Stimulated activated naive B cell treated with anti-CD40 and anti-IgM and Interleukin-4, amounts not matched to agents 10 μg/mL and 1 μg/mL and 100 μg/mL, for 72 hours (primary cell): Measurements from ENCODE around the gene ODC1.
"Not testable (repeated sequence)": the region's sequence is repeated elsewhere in the genome, so short reads cannot be mapped to it uniquely, and the experiment has no call there.

Experiments
- ATAC-seq, 2 donors: fragments of 150-1000 bp; cut with Tn5 transposase; replicated peaks; 2 replicates each; pipeline ENCODE4 v1.10.0; 2021; ENCODE audit warnings: moderate library complexity in 1 of 2
- DNase-seq: peaks from one replicate; pipeline ENCODE4 v3.0.0; 2021
- H3K27ac Mint-ChIP-seq: one replicate; pipeline ENCODE4 v1.8.0; 2022; ENCODE audit warnings: mild to moderate bottlenecking, mixed read lengths
- H3K27me3 Mint-ChIP-seq, 2 donors: one replicate each; pipeline ENCODE4 v1.8.0; 2022; ENCODE audit warnings: mixed read lengths in 2 of 2
- H3K36me3 Mint-ChIP-seq, 2 donors: one replicate each; pipeline ENCODE4 v1.8.0; 2022; ENCODE audit warnings: mixed read lengths in 2 of 2, mild to moderate bottlenecking in 1 of 2
- H3K4me1 Mint-ChIP-seq, 2 donors: one replicate each; pipeline ENCODE4 v1.8.0; 2022; ENCODE audit warnings: mixed read lengths in 2 of 2, mild to moderate bottlenecking in 1 of 2
- H3K4me3 Mint-ChIP-seq, 2 donors: one replicate each; pipeline ENCODE4 v1.8.0; 2022; ENCODE audit warnings: mild to moderate bottlenecking in 2 of 2, mixed read lengths in 2 of 2, moderate library complexity in 1 of 2
- H3K9me3 Mint-ChIP-seq, 2 donors: one replicate each; pipeline ENCODE4 v1.8.0; 2022; ENCODE audit warnings: mixed read lengths in 2 of 2, mild to moderate bottlenecking in 1 of 2

ODC1 gene

GRCh38 chr2:10473121-10473756 lies 25.1 kb upstream of the ODC1 start:
- ATAC-seq: no peak
- no peak for DNase-seq
- no peaks in the 10 kb centered on the region for H3K27me3 Mint-ChIP-seq
- H3K27ac Mint-ChIP-seq: no peak overlapping the region
- no peaks in the 10 kb centered on the region for H3K9me3 Mint-ChIP-seq
- H3K4me3 Mint-ChIP-seq: no peak overlapping the region
- H3K4me1 Mint-ChIP-seq: peaks cover 6 to 11% of the 10 kb centered on the region in 2 donors
- no peaks in the 10 kb centered on the region for H3K36me3 Mint-ChIP-seq

DNA sequence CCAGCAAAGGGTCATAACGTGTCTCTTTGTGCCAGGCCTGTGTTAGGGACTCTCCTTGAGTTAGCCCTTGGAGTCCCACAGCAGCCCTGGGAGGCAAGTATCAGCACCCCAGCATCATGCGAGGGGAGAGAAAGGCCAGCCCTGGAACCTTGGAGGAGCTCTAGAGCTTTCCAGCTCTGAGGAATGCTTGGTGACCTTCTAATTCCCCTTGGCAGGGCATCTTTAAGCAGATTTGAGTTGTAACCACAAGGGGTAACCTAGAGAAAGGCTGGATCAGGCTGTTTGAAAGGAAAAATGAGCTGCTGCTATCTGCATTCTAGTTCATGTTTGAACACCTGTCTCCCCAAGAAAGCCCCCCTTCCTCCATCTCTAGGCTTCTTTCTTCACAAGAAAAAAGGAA lies 23.8 kb upstream of the ODC1 start:
- DNase-seq: no peak
- Mint-ChIP-seq H3K27ac (no peak overlapping the region), H3K36me3 (no peaks in the 10 kb centered on the region), H3K9me3 (no peaks in the 10 kb centered on the region), H3K27me3 (peaks cover 0 to 3% of the 10 kb centered on the region in 2 donors), H3K4me1 (peaks cover under 1 to 2% of the 10 kb centered on the region in 2 donors), H3K4me3 (no peak overlapping the region)
- no peak for ATAC-seq

DNA sequence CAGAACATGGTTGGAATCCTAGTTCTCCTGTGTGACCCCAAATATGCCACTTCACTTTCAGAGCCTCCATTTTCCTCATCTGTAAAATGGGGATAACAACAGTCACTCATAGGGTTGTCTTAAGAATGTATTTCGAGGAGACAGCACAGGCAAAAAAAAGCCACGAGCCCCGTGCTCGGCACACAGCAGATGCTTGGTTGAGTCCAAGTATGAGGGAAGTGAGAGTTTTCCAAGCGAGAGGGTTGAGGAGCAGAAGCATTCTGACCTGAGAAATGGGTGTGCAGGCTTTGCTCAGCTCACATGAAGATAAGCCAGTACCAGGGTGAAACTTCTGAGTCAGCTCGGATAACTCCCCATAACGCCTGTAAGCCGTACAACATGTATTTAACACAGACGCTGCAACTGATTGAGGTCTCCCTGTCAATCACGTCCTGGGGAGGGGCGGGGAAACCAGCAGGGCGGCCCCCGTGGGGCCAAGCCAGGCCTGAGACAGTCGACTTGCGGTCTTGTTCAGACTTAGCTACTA lies 23.0 kb upstream of the ODC1 start:
- H3K4me3 Mint-ChIP-seq: no peak overlapping the region

GRCh38 chr2:10469955-10470608 lies 22.0 kb upstream of the ODC1 start:
- H3K36me3 Mint-ChIP-seq: no peaks in the 10 kb centered on the region
- DNase-seq (no peak), ATAC-seq (no peak)
- H3K4me1 Mint-ChIP-seq: no peaks in the 10 kb centered on the region
- H3K4me3 Mint-ChIP-seq: no peak overlapping the region
- no peaks in the 10 kb centered on the region for H3K9me3 Mint-ChIP-seq
- H3K27ac Mint-ChIP-seq: no peak overlapping the region
- H3K27me3 Mint-ChIP-seq: peaks cover 0 to 5% of the 10 kb centered on the region in 2 donors

More for the DNA sequence above, 23.0 kb upstream of the ODC1 start:
- no peak for DNase-seq
- Mint-ChIP-seq H3K4me1 (no peaks in the 10 kb centered on the region), H3K9me3 (no peaks in the 10 kb centered on the region), H3K27me3 (peaks cover 0 to 5% of the 10 kb centered on the region in 2 donors), H3K36me3 (no peaks in the 10 kb centered on the region), H3K27ac (no peak overlapping the region)
- no peak for ATAC-seq

DNA sequence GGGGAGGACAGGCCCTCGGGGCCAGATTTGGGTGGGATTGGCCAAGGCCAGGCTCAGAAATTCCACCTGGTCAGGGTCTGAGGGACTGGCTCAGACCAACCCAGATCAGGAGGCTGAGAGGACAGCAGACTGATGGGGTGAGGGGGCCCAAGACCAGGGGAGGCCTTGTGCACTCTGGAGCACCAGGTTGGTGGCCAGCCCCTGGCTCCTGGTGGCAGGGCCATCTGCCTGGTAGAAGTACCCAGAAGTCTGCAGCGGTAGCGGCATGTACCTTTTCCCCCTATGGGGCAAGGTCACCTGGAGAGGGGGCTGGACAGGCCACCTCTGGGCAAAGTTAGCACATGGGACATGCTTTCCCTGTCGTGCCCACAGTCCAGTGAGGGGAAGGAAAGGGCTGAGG lies 21.2 kb upstream of the ODC1 start:
- Mint-ChIP-seq H3K27ac (no peak overlapping the region), H3K4me3 (no peak overlapping the region), H3K36me3 (no peaks in the 10 kb centered on the region), H3K9me3 (no peaks in the 10 kb centered on the region), H3K27me3 (peaks cover 0 to 5% of the 10 kb centered on the region in 2 donors), H3K4me1 (no peaks in the 10 kb centered on the region)
- DNase-seq (no peak), ATAC-seq (no peak)

DNA sequence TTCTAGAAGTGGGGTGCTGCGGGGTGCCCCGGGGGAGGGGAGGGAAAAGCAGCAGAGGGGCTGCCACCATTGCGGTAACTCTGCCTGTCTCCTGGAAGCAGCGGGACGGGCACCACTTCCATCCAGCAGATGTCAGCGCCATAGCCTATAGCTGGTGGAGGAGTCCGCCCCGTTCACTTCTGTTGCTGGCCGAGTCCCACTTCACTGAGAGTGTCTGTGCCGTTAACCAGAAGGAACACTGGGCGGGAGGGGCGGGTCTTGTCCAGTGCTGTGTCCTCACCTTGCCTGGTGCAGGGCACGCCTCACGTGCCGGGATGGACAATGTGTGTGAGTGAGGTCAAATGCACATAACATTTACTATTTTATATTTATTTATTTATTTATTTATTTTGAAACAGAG lies 19.3 kb upstream of the ODC1 start:
- Mint-ChIP-seq H3K27me3 (peaks cover 3 to 10% of the 10 kb centered on the region in 2 donors), H3K36me3 (no peaks in the 10 kb centered on the region), H3K27ac (no peak overlapping the region), H3K4me3 (no peak overlapping the region), H3K4me1 (no peaks in the 10 kb centered on the region), H3K9me3 (no peaks in the 10 kb centered on the region)
- ATAC-seq (no peak), DNase-seq (no peak)

GRCh38 chr2:10466801-10467200 lies 18.7 kb upstream of the ODC1 start:
- ATAC-seq: no peak

DNA sequence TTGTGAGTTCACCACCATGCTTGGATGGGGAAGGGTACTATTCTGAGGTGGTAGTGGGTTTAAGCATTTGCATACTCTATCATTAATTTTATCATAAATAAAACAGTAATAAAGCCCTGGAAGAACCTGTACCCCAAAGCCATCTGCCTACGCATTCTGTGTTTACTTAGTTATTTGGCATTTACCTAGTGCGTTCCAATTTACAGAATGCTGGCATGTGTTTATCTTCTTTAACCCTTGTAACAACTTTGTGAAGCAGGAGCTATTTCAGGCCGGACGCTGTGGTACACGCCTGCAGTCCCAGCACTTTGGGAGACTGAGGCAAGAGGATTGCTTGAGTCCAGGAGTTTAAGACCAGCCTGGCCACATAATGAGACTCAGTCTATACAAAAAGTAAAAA lies 17.8 kb upstream of the ODC1 start:
- no peaks in the 10 kb centered on the region for H3K4me1 Mint-ChIP-seq
- ATAC-seq: no peak
- peaks cover 7 to 13% of the 10 kb centered on the region in 2 donors for H3K27me3 Mint-ChIP-seq
- H3K4me3 Mint-ChIP-seq: no peak overlapping the region
- H3K9me3 Mint-ChIP-seq: no peaks in the 10 kb centered on the region
- no peak overlapping the region for H3K27ac Mint-ChIP-seq
- H3K36me3 Mint-ChIP-seq: no peaks in the 10 kb centered on the region
- DNase-seq: no peak

More at GRCh38 chr2:10466801-10467200, 18.7 kb upstream of the ODC1 start:
- H3K27ac Mint-ChIP-seq: no peak overlapping the region
- peaks cover 7 to 13% of the 10 kb centered on the region in 2 donors for H3K27me3 Mint-ChIP-seq
- no peak overlapping the region for H3K4me3 Mint-ChIP-seq
- no peaks in the 10 kb centered on the region for H3K4me1 Mint-ChIP-seq
- H3K9me3 Mint-ChIP-seq: no peaks in the 10 kb centered on the region
- no peaks in the 10 kb centered on the region for H3K36me3 Mint-ChIP-seq
- DNase-seq: no peak

GRCh38 chr2:10462178-10463083 lies 14.3 kb upstream of the ODC1 start:
- Mint-ChIP-seq H3K27ac (no peak overlapping the region), H3K9me3 (no peaks in the 10 kb centered on the region), H3K4me1 (no peaks in the 10 kb centered on the region), H3K4me3 (no peak overlapping the region), H3K36me3 (no peaks in the 10 kb centered on the region), H3K27me3 (peaks cover 9 to 18% of the 10 kb centered on the region in 2 donors)
- no peak for ATAC-seq
- no peak for DNase-seq

DNA sequence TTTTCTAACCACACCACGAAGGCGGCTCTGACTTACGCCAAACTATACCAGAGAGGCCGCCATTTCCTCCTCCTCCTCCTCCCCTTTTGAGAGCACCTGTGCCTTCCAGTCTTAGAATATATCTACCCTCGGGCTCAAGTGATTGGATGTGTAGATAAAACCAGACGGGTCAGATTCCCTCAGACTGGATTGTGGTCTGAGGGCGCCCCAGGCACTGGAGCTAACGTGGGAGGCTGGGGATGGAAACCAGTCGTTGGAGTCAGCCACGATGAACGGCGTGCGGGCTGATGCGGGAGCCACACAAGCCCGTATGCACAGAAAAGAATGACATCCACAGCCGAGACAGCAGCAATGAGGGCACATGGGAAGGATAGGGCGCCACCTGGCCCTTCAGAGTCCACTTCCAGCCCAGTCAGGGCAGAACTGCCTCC lies 12.3 kb upstream of the ODC1 start:
- Mint-ChIP-seq H3K4me1 (no peaks in the 10 kb centered on the region), H3K27me3 (peaks cover 9 to 12% of the 10 kb centered on the region in 2 donors), H3K9me3 (no peaks in the 10 kb centered on the region), H3K36me3 (no peaks in the 10 kb centered on the region), H3K4me3 (no peak overlapping the region), H3K27ac (no peak overlapping the region)
- DNase-seq (no peak), ATAC-seq (no peak)

DNA sequence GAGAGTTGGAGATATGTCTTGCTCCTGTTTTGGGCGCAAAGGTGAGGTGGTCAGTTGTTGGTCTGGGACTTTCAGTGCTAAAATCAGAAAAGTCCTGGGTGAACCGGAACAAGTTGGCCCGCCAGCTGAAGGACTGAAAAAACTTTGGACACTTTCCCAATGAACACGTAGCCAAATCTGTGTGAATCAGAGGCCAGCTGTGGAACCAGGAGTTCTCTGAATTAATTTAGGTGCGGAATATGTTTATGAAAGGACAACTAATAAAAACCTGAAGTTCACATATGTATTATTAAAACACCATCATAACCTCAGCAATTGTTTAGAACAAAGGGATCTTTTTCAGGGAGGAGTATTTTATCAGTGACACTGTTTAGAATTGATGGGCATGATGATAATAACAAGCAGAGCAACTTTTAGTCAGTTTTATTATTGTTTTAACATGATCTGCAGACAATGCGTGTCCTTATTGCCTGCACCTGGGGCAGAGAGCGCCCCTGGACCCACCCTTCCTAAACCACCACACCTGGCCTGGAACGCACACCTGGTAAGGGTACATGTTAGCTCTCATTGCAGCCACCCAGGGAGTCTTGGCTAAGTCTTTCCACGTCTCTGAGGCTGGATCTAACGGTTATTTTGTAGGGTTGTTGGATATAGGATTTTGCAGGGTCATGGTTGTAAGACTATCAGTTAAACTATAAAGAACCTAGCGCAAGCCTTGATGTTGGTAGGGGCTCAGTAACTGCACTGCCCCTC lies 9.9 kb upstream of the ODC1 start:
- DNase-seq: no peak
- Mint-ChIP-seq H3K27me3 (peaks cover 9 to 12% of the 10 kb centered on the region in 2 donors), H3K27ac (no peak overlapping the region), H3K9me3 (no peaks in the 10 kb centered on the region), H3K36me3 (peaks cover 0 to 11% of the 10 kb centered on the region in 2 donors), H3K4me1 (no peaks in the 10 kb centered on the region), H3K4me3 (no peak overlapping the region)
- ATAC-seq: no peak

- not testable (repeated sequence) for DNase-seq, H3K27ac Mint-ChIP-seq, H3K4me3 Mint-ChIP-seq, H3K27me3 Mint-ChIP-seq, H3K9me3 Mint-ChIP-seq, ATAC-seq, H3K4me1 Mint-ChIP-seq
- H3K36me3 Mint-ChIP-seq: peaks cover 0 to 11% of the 10 kb centered on the region in 2 donors
Measured at GRCh38 chr2:10457195-10457594, 9.1 kb upstream of the ODC1 start.

DNA sequence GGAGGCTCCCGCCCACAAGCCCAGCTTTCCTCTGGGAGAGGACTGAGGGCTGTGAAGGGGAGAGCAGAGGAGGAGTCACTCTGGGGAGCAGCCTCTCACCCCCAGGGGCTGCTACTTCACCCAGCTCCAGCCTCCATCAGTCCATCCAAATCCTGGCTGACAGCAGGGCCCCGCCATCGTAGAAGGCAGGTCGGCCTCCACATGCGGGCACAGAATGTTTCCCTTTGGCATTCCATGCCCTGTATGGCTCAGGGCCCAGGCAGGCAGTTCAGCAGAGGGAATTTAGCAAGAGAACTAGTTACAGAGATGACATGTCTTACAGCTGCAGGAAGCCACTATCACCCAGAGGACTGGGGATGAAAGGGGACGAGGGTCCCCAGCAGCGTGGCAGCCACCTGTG lies 6.4 kb upstream of the ODC1 start:
- Mint-ChIP-seq H3K9me3 (no peaks in the 10 kb centered on the region), H3K4me1 (peaks cover 4 to 6% of the 10 kb centered on the region in 2 donors), H3K27ac (no peak overlapping the region)

GRCh38 chr2:10453905-10454298 lies 5.8 kb upstream of the ODC1 start:
- DNase-seq (no peak), ATAC-seq (no peak)
- no peak overlapping the region for H3K27ac Mint-ChIP-seq

More for the DNA sequence above, 6.4 kb upstream of the ODC1 start:
- ATAC-seq (no peak), DNase-seq (no peak)
- no peak overlapping the region for H3K4me3 Mint-ChIP-seq
- peaks cover 0 to 11% of the 10 kb centered on the region in 2 donors for H3K36me3 Mint-ChIP-seq
- H3K27me3 Mint-ChIP-seq: peaks cover 3 to 5% of the 10 kb centered on the region in 2 donors

More at GRCh38 chr2:10453905-10454298, 5.8 kb upstream of the ODC1 start:
- peaks cover under 1 to 3% of the 10 kb centered on the region in 2 donors for H3K27me3 Mint-ChIP-seq
- peaks cover 0 to 11% of the 10 kb centered on the region in 2 donors for H3K36me3 Mint-ChIP-seq
- H3K9me3 Mint-ChIP-seq: no peaks in the 10 kb centered on the region
- peaks cover 4 to 11% of the 10 kb centered on the region in 2 donors for H3K4me1 Mint-ChIP-seq
- no peak overlapping the region for H3K4me3 Mint-ChIP-seq
